GM18858 (cell line): ENCODE data around the gene MPP3.
"Not testable (repeated sequence)": the region's sequence is repeated elsewhere in the genome, so short reads cannot be mapped to it uniquely, and the experiment has no call there.

Experiments used
- ATAC-seq: cut with Tn5 transposase; IDR thresholded peaks from one replicate; pipeline ENCODE4 v1.9.1; 2021; ENCODE audit not compliant: unreplicated experiment

The MPP3 gene

GRCh38 chr17:43832976-43833829 is at the start of gene MPP3:
Gene MPP3, minus strand, starts transcription at chr17:43833146. Its CDS starts 1,240 bp downstream, at chr17:43831906.
- no peak for ATAC-seq

- ATAC-seq = no peak
Observed at GRCh38 chr17:43881758-43882505, 49.0 kb upstream of the MPP3 start.

- no peak for ATAC-seq
Observed at GRCh38 chr17:43881181-43881580, 48.2 kb upstream of the MPP3 start.

- no peak for ATAC-seq
Observed at GRCh38 chr17:43880420-43880991, 47.6 kb upstream of the MPP3 start.

- no peak for ATAC-seq
Observed at GRCh38 chr17:43879723-43880419, 46.9 kb upstream of the MPP3 start.

- no peak for ATAC-seq
Observed at GRCh38 chr17:43878260-43879175, 45.6 kb upstream of the MPP3 start.

GRCh38 chr17:43877451-43878155 is 44.7 kb upstream of the MPP3 start:
- no peak for ATAC-seq

GRCh38 chr17:43877031-43877430 is 44.1 kb upstream of the MPP3 start:
- ATAC-seq = no peak

- no peak for ATAC-seq
Observed at GRCh38 chr17:43875476-43876147, 42.7 kb upstream of the MPP3 start.

- no peak for ATAC-seq
Observed at GRCh38 chr17:43874293-43874692, 41.3 kb upstream of the MPP3 start.

GRCh38 chr17:43873815-43874214 is 40.9 kb upstream of the MPP3 start:
- no peak for ATAC-seq

- no peak for ATAC-seq
Observed at GRCh38 chr17:43873091-43873490, 40.1 kb upstream of the MPP3 start.

- no peak for ATAC-seq
Observed at GRCh38 chr17:43871946-43872690, 39.2 kb upstream of the MPP3 start.

- ATAC-seq = not testable (repeated sequence)
Observed at GRCh38 chr17:43869031-43869430, 36.1 kb upstream of the MPP3 start.

- no peak for ATAC-seq
Observed at GRCh38 chr17:43868226-43868994, 35.5 kb upstream of the MPP3 start.

GRCh38 chr17:43864161-43864984 is 31.4 kb upstream of the MPP3 start:
- ATAC-seq = no peak

GRCh38 chr17:43861960-43862359 is 29.0 kb upstream of the MPP3 start:
- ATAC-seq = no peak
